Ovary (tissue), 3 donors: ENCODE results near the gene DEF6.

ENCODE experiments used
- EP300 ChIP-seq: sonication (generic); formaldehyde crosslinking; IDR thresholded peaks from one replicate; pipeline ENCODE4 v1.6.1; 2017; ENCODE audit warnings: antibody characterized with exemption
- POLR2A ChIP-seq: fragments of 450-650 bp; IDR thresholded peaks from one replicate; pipeline ENCODE4 v1.6.1; 2017; ENCODE audit warnings: antibody characterized with exemption, mild to moderate bottlenecking, moderate library complexity
- TF ChIP-seq, protein P1 (sequence below), 3 donors: fragments of 450-650 bp in 2 of 3; fragments of 200-600 bp in 1 of 3; IDR thresholded peaks; one replicate each; pipeline versions ENCODE4 v1.5.1 to v1.8.0; 2016 to 2022; ENCODE audit warnings: antibody characterized with exemption in 3 of 3, mild to moderate bottlenecking in 1 of 3
- donor health status: DM: no; HTN: no; CAD: no.

- no peak for TF ChIP-seq EP300
- TF ChIP-seq POLR2A: no peak
- TF ChIP-seq, protein P1, sequence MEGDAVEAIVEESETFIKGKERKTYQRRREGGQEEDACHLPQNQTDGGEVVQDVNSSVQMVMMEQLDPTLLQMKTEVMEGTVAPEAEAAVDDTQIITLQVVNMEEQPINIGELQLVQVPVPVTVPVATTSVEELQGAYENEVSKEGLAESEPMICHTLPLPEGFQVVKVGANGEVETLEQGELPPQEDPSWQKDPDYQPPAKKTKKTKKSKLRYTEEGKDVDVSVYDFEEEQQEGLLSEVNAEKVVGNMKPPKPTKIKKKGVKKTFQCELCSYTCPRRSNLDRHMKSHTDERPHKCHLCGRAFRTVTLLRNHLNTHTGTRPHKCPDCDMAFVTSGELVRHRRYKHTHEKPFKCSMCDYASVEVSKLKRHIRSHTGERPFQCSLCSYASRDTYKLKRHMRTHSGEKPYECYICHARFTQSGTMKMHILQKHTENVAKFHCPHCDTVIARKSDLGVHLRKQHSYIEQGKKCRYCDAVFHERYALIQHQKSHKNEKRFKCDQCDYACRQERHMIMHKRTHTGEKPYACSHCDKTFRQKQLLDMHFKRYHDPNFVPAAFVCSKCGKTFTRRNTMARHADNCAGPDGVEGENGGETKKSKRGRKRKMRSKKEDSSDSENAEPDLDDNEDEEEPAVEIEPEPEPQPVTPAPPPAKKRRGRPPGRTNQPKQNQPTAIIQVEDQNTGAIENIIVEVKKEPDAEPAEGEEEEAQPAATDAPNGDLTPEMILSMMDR (IDR thresholded peaks at IDR 0.05): no peak
These were observed 36.7 kb upstream of the DEF6 start for GRCh38 chr6:35260591-35261570.
